HUES6 (cell line): ENCODE results near the gene ILKAP.
A peak's percentile ranks its signal among the peaks of the same experiment; 100 is the strongest.

Source experiments
- H3K27ac ChIP-seq: 2 replicates; pipeline ENCODE4 v1.7.0; 2013; ENCODE audit warnings: low read depth, mild to moderate bottlenecking, low read length, inconsistent platforms
- H3K27me3 ChIP-seq: 2 replicates; pipeline ENCODE4 v1.6.1; 2013; ENCODE audit warnings: low read length; ENCODE audit not compliant: control insufficient read depth, insufficient read depth
- H3K36me3 ChIP-seq: 2 replicates; pipeline ENCODE4 v1.6.1; 2013; ENCODE audit warnings: low read length; ENCODE audit not compliant: control insufficient read depth, insufficient read depth
- H3K4me1 ChIP-seq: 2 replicates; pipeline ENCODE4 v1.6.1; 2013; ENCODE audit warnings: low read length; ENCODE audit not compliant: control insufficient read depth, insufficient read depth
- H3K4me3 ChIP-seq: 2 replicates; pipeline ENCODE4 v1.5.1; 2013; ENCODE audit warnings: low read depth, low read length
- H3K9ac ChIP-seq: one replicate; pipeline ENCODE4 v1.6.1; 2013; ENCODE audit warnings: mild to moderate bottlenecking, low read length
- H3K9me3 ChIP-seq: 2 replicates; pipeline ENCODE4 v1.6.1; 2013; ENCODE audit warnings: low read depth, low read length; ENCODE audit not compliant: control insufficient read depth, insufficient read depth

Gene ILKAP, protein sequence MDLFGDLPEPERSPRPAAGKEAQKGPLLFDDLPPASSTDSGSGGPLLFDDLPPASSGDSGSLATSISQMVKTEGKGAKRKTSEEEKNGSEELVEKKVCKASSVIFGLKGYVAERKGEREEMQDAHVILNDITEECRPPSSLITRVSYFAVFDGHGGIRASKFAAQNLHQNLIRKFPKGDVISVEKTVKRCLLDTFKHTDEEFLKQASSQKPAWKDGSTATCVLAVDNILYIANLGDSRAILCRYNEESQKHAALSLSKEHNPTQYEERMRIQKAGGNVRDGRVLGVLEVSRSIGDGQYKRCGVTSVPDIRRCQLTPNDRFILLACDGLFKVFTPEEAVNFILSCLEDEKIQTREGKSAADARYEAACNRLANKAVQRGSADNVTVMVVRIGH

DNA sequence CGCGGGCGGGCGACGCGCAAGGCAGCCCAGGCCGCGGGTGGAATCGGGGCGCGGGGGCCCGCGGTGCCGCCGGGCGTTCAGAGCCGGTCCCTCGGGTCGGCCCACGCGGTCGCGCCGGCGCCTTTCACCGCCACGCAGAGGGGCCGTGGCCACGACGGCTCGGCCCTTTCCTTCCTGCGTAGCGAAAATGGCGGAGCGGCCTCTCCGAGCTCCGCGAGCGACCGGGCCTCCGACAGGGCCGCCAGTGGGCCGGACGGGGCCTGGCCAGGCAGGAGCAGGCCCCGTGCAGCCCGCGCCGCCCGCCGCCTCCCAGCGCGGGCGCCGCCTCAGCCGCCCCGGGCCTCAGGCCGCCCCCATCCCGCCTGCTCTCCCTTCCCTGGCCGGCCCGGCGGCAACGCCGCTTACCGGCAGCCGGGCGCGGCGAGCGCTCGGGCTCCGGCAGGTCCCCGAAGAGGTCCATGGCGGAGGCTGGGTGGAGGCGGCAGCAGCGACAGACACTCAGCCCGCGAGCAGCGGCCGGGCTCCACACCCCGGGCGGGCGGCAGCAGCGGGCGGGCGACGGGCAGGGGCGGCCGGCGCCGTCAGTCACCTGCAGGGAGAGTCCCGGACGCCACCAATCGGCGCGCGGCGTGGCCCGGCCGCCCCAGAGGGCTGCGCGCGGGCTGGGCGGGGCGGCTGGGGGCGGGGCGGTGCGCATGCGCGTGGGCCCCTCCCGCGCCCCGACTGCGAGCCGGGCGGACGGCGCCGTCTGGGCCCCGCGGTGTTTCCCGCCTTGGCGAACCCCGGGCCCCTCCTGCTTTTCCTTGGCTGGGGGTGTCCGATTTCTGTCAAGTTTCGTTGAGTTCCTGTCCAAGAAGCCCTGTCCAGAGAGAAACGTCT lies at the start of gene ILKAP:
TSS of gene ILKAP (minus strand) at position 602 of the 879 bp plus-strand sequence. CDS start at position 460, 142 bp downstream.
- peak within 1 kb of the TSS; percentile 78; the same call in 1 of the 2 replicates for H3K27ac ChIP-seq
- no peaks in the 10 kb centered on the region for H3K36me3 ChIP-seq
- peaks cover 4% of the 10 kb centered on the region; the same call in 1 of the 2 replicates for H3K9me3 ChIP-seq
- peak within 1 kb of the TSS; percentile 75 for H3K4me3 ChIP-seq
- H3K27me3 ChIP-seq = peaks cover 9% of the 10 kb centered on the region; the same call in 1 of the 2 replicates
- H3K9ac ChIP-seq = peak within 1 kb of the TSS; percentile 91
- peaks cover 8% of the 10 kb centered on the region; the same call in 1 of the 2 replicates for H3K4me1 ChIP-seq

DNA sequence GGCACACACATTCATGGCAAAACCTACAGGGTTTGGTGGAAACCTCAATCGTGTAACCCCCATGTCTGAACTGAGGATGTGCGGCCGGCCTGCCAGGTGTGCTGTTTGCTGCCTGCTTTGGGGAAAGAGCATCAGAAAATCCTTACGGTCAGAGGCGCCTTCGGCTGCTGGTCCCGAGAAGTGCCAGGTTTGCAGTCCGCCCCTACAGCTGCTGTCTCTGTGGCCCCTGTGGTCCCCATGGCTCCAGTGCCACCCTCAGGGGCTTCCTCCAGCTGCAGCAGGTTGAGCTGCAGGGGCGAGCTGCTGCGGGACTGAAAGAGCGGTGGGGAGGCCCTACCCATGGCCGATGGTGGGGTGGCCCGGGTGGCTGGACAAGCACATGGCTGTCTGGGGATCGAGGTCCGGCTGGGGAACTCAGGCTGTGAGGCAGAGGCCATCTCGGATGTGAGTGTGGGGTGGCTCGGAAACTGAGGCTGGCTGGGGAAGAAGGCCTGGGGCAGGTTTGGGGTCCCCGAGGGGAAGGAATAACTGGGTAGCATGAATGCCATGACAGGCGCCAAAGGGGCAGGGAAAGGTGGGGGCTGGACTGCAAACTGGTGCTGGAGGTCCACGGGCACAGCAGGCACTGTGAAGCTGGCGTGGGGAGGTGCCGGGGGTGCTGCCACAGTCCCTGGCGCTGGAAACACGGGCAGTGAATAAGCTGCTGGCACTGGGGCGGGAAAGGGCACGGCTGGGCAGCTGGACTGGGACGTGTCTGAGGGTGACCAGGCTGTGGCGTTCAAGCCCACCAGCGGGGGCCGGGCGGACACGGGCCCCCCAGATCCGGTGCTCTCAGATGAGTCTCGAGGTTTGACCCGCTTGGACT lies 49.5 kb upstream of the ILKAP start:
- no peak overlapping the region for H3K27ac ChIP-seq
- H3K27me3 ChIP-seq = no peaks in the 10 kb centered on the region
- H3K4me1 ChIP-seq = no peaks in the 10 kb centered on the region
- H3K36me3 ChIP-seq = peaks cover 29% of the 10 kb centered on the region
- H3K9me3 ChIP-seq = no peaks in the 10 kb centered on the region
- H3K4me3 ChIP-seq = no peak overlapping the region
- H3K9ac ChIP-seq = no peak overlapping the region

DNA sequence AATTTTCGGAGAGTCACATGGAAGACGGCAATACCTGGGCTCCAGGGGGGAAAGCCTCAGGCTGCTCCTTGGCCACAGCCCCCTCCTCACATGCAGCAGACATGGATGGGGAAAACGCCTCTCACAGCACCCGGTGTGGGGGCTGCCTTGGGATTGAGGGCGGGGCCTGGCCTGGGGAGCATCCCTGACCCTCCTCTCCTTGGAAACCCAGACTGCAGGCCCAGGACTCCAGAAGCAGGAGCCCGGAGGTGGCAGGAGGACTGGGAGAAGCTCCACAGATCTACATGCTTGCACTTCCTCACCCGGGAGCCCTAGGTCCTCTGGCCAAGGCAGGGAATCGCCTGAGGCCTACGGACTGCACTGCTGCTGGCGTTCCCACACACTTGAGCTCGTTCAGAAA lies 48.5 kb upstream of the ILKAP start:
- no peaks in the 10 kb centered on the region for H3K9me3 ChIP-seq
- peaks cover 29% of the 10 kb centered on the region for H3K36me3 ChIP-seq
- no peak overlapping the region for H3K27ac ChIP-seq
- no peak overlapping the region for H3K4me3 ChIP-seq
- H3K27me3 ChIP-seq = no peaks in the 10 kb centered on the region
- H3K9ac ChIP-seq = peak overlapping the region; percentile 12
- H3K4me1 ChIP-seq = no peaks in the 10 kb centered on the region

GRCh38 chr2:238251331-238251730 lies 47.8 kb upstream of the ILKAP start:
- H3K36me3 ChIP-seq = peaks cover 29% of the 10 kb centered on the region
- H3K27me3 ChIP-seq = no peaks in the 10 kb centered on the region
- no peak overlapping the region for H3K9ac ChIP-seq
- no peak overlapping the region for H3K27ac ChIP-seq
- H3K9me3 ChIP-seq = no peaks in the 10 kb centered on the region
- no peak overlapping the region for H3K4me3 ChIP-seq
- no peaks in the 10 kb centered on the region for H3K4me1 ChIP-seq

DNA sequence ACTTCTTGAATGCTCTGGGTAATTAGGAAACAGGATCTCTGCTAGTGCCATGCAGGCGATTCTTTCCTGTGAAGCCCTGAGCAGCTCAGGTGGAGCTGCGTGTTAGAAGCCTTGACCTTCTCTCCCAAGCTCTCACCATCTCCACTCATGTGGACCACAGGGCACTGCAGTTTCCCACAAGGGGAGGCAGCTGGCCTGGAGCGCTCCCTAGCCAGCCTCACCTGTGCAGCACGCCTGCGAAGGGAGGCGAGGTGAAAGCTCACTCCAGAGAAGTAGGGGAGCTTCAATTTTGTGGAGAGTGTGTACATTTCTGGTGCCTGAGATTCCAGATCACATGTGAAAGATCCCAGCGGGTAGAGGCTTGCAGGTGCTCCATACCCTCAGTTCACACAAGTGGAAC lies 47.4 kb upstream of the ILKAP start:
- no peak overlapping the region for H3K27ac ChIP-seq
- no peak overlapping the region for H3K4me3 ChIP-seq
- H3K9me3 ChIP-seq = no peaks in the 10 kb centered on the region
- H3K36me3 ChIP-seq = peaks cover 26% of the 10 kb centered on the region
- H3K9ac ChIP-seq = no peak overlapping the region
- H3K4me1 ChIP-seq = no peaks in the 10 kb centered on the region
- no peaks in the 10 kb centered on the region for H3K27me3 ChIP-seq

DNA sequence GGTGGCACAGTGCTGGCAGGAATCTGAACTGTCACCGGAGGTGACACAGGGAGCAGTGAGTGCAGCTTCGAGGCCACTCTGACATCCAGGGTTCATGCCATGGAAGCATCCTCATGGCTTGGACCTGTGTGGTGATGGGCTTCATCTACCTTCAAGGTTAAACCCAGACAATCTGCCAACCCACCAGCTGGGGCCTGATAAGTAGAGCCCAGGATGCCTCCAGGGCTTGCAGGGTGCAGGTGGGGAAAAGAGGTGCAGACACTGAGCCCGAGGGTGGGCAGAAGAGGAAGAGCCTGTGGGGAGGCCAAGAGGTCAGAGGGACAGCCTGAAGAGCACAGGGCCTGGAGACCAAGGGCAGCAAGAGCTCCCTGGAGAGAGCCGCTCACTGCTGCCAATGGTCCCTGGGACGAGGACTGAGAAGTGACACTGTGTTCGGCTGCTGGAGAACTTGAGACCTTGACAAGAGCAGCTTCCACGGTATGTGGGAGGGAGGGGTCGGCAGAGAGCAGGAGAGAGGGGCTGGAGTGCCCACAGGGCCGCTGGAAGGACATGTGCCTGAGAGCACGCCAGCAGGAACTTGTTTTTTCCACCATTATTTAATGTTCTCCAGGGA lies 44.5 kb upstream of the ILKAP start:
- no peak overlapping the region for H3K27ac ChIP-seq
- H3K4me3 ChIP-seq = no peak overlapping the region
- no peaks in the 10 kb centered on the region for H3K9me3 ChIP-seq
- H3K4me1 ChIP-seq = peaks cover 6% of the 10 kb centered on the region; the same call in 1 of the 2 replicates
- H3K9ac ChIP-seq = no peak overlapping the region
- H3K27me3 ChIP-seq = no peaks in the 10 kb centered on the region
- peaks cover 19% of the 10 kb centered on the region for H3K36me3 ChIP-seq

DNA sequence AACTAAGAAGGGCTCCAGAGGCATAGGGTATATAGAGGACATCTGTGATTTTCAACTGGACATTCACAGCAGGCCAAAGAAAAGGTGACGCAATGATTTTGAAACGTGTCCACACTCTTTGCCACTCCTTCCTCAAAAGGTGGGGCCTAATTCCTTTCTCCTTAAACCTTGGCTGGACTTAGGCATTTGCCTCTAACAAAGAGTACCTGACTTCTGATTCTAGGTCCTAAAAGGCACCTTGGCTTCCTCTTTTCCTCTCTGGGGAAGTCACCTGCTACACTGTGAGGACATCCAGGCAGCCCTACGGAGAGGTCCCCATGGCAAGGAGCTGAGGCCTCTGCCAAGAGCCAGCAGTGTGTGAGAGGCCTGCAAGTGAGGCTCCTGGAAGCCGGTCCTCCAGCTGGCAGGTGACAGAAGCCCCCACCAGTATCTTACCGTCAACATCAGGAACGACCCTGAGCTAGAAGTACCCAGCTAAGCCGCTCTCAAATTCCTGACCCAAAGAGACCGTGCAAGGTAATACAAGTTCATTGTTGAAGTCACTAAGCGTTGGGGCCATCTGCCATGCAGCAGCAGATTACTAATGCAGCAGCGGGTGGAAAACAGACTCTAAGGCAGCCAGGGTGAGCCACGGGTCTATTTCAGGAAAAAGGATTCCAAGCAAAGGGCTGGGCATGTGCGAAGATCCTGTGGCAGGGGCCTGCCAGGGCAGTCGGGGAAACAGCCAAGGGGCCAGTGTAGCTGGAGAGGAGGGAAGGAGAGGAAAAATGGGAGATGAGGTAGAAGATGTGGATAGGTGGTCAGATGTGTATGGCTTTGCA lies 43.7 kb upstream of the ILKAP start:
- H3K9me3 ChIP-seq = no peaks in the 10 kb centered on the region
- peaks cover 18% of the 10 kb centered on the region; the same call in 1 of the 2 replicates for H3K36me3 ChIP-seq
- peaks cover 11% of the 10 kb centered on the region; the same call in 1 of the 2 replicates for H3K4me1 ChIP-seq
- no peak overlapping the region for H3K27ac ChIP-seq
- no peak overlapping the region for H3K4me3 ChIP-seq
- no peak overlapping the region for H3K9ac ChIP-seq
- H3K27me3 ChIP-seq = peaks cover 3% of the 10 kb centered on the region; the same call in 1 of the 2 replicates

GRCh38 chr2:238244151-238244550 lies 40.7 kb upstream of the ILKAP start:
- peaks cover 11% of the 10 kb centered on the region; the same call in 1 of the 2 replicates for H3K4me1 ChIP-seq

GRCh38 chr2:238243496-238244076 lies 40.1 kb upstream of the ILKAP start:
- peaks cover 11% of the 10 kb centered on the region; the same call in 1 of the 2 replicates for H3K4me1 ChIP-seq
- no peaks in the 10 kb centered on the region for H3K9me3 ChIP-seq
- peaks cover 5% of the 10 kb centered on the region; the same call in 1 of the 2 replicates for H3K36me3 ChIP-seq
- peaks cover 24% of the 10 kb centered on the region for H3K27me3 ChIP-seq
- H3K4me3 ChIP-seq = no peak overlapping the region
- no peak overlapping the region for H3K9ac ChIP-seq
- H3K27ac ChIP-seq = no peak overlapping the region

More at GRCh38 chr2:238244151-238244550, 40.7 kb upstream of the ILKAP start:
- Histone ChIP-seq H3K36me3 (peaks cover 5% of the 10 kb centered on the region; the same call in 1 of the 2 replicates), H3K27ac (no peak overlapping the region), H3K9me3 (no peaks in the 10 kb centered on the region), H3K27me3 (peaks cover 18% of the 10 kb centered on the region), H3K4me3 (no peak overlapping the region), H3K9ac (no peak overlapping the region)
